ENCODE data around the gene FAT3. TPM values are rescaled to one million over a fixed set of nuclear protein-coding genes. Genes with fewer than 3 reads are reported as not detected.
A peak's percentile ranks its signal among the peaks of the same experiment; 100 is the strongest.

The FAT3 gene
- total RNA-seq, 4 donors from 2014 or later, result 0.08 to 0.57 (median 0.26) TPM

GRCh38 chr11:92226331-92227229, 2.0 kb downstream of the FAT3 start:
- Histone ChIP-seq H3K9me3 (no peaks in the 10 kb centered on the region), H3K36me3 (no peaks in the 10 kb centered on the region), H3K4me1 (peaks cover 3 to 39% (median 22%) of the 10 kb centered on the region in 3 donors), H3K27ac (no peak overlapping the region), H3K27me3 (peaks cover 0 to 94% (median 13%) of the 10 kb centered on the region in 4 donors), H3K4me3 (peak overlapping the region in 3 of 4 donors; percentile 42 to 65 (median 45))
- TF ChIP-seq, protein P1, sequence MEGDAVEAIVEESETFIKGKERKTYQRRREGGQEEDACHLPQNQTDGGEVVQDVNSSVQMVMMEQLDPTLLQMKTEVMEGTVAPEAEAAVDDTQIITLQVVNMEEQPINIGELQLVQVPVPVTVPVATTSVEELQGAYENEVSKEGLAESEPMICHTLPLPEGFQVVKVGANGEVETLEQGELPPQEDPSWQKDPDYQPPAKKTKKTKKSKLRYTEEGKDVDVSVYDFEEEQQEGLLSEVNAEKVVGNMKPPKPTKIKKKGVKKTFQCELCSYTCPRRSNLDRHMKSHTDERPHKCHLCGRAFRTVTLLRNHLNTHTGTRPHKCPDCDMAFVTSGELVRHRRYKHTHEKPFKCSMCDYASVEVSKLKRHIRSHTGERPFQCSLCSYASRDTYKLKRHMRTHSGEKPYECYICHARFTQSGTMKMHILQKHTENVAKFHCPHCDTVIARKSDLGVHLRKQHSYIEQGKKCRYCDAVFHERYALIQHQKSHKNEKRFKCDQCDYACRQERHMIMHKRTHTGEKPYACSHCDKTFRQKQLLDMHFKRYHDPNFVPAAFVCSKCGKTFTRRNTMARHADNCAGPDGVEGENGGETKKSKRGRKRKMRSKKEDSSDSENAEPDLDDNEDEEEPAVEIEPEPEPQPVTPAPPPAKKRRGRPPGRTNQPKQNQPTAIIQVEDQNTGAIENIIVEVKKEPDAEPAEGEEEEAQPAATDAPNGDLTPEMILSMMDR (IDR thresholded peaks at IDR 0.05), result no peak
- no peak for TF ChIP-seq POLR2A (IDR thresholded peaks at IDR 0.05)
- 0 to 2% methylated on average over 16 to 33 of the region's 65 CpGs for WGBS, 2 donors
- intact Hi-C loops (cut with DNase I), result no loop called here
- no peak for DNase-seq

DNA sequence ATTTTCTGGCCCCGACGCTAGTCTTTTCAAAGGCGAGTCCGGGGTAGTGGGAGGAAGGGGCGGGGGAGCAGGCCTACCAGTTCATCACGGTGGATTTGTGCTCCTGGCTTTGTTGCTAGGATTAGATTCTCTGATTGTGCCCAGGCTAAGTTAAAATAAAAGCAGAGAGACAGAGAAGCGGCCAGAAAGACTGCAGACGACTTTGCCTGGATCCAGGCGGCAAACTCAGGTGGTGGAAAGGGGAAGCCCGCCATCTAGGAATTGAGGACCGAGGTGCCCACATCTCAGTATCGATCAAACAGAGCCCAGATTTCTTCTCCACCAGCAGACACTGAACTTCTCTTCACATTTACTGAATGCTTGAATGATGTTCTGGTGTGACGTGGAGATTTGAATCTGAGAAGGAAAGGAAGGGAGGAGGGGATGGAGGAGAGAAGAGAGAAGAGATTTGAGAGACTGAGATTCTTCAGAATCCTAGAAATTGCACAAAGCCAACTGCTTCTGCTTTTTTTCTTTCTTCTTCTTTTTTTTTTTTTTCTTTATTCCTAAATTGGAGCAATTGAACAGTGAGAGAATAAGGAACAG, 2.7 kb downstream of the FAT3 start:
- H3K4me3 ChIP-seq, result peak overlapping the region in 3 of 4 donors; percentile 42 to 65 (median 45)
- no peak for DNase-seq
- no peaks in the 10 kb centered on the region for H3K9me3 ChIP-seq
- H3K27me3 ChIP-seq, result peaks cover 0 to 87% (median 13%) of the 10 kb centered on the region in 4 donors
- H3K4me1 ChIP-seq, result peaks cover 3 to 39% (median 22%) of the 10 kb centered on the region in 3 donors
- no peak overlapping the region for H3K27ac ChIP-seq
- no peak for TF ChIP-seq POLR2A (IDR thresholded peaks at IDR 0.05)
- TF ChIP-seq, protein P1 (IDR thresholded peaks at IDR 0.05), result no peak
- 7 to 15% methylated on average over 10 to 13 of the region's 13 CpGs for WGBS, 2 donors
- H3K36me3 ChIP-seq, result no peaks in the 10 kb centered on the region
- intact Hi-C loops (cut with DNase I), result no loop called here

DNA sequence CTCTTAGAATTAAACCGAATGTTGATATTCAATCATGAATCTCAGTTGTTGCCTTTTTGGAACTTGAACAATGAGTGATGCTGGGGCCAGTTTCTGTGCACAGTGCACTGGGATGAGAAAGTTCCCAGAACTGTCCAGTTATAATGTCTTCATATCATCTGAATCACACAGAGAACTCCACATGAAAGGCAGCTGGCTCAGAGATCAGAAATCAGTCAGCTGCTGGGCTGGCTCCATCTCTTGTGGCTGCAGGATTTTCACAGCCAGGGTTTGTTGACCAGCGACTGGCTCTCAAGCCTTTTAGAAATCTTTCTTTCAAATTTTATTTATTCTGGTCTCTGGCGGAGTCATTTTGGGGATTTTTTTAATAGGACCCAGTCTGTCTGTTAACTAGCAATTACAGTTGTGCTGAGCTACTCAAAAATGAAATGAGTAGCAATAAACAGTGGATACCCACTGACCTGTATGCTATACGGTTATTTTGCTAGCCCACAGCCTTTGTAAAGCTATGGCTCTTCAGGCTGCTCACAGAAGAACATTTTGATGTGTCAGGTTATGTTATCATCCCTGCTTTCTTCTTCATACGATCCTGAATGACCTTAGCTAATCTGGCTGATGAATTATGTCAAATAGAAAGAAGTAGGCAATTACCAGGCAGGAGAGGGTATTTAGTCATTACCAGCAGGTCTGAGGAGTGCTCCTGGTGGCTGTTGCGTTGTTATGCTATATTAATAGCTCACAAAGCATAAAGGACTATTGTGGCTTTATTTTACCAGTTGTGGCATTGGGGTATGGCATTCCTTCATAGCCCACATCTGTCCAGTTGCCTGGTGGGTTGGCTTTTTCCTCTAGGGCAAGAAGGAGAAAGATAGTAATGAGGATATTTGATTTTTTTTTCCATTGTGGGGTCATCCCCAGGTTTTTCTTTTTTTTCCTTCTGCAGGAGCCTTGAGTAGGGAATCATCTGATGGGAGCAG, 3.6 kb downstream of the FAT3 start:
- intact Hi-C loops (cut with DNase I), result no loop called here
- Histone ChIP-seq H3K36me3 (no peaks in the 10 kb centered on the region), H3K4me1 (peaks cover 3 to 39% (median 22%) of the 10 kb centered on the region in 3 donors), H3K27me3 (peaks cover 0 to 78% (median 13%) of the 10 kb centered on the region in 4 donors), H3K4me3 (no peak overlapping the region), H3K9me3 (no peaks in the 10 kb centered on the region), H3K27ac (no peak overlapping the region)
- DNase-seq, result no peak
- TF ChIP-seq, protein P1 (IDR thresholded peaks at IDR 0.05), result no peak
- TF ChIP-seq POLR2A (IDR thresholded peaks at IDR 0.05), result no peak
- WGBS, 2 donors, result 57 to 61% methylated on average over 6 of the region's 6 CpGs

GRCh38 chr11:92236856-92237255, 12.2 kb downstream of the FAT3 start:
- DNase-seq, result no peak
- 67 to 73% methylated on average over 1 of the region's 1 CpG for WGBS, 2 donors
- no peak for TF ChIP-seq POLR2A (IDR thresholded peaks at IDR 0.05)
- TF ChIP-seq, protein P1 (IDR thresholded peaks at IDR 0.05), result no peak
- intact Hi-C loops (cut with DNase I), result no loop called here
- H3K9me3 ChIP-seq, result no peaks in the 10 kb centered on the region
- H3K27ac ChIP-seq, result no peak overlapping the region
- no peaks in the 10 kb centered on the region for H3K36me3 ChIP-seq
- H3K4me1 ChIP-seq, result no peaks in the 10 kb centered on the region
- no peak overlapping the region for H3K4me3 ChIP-seq
- no peaks in the 10 kb centered on the region for H3K27me3 ChIP-seq

All from esophagus squamous epithelium (tissue), 5 donors.